Glomerular endothelial cell (primary cell): ENCODE measurements around the gene TMEM179. TPM values are rescaled to one million over a fixed set of nuclear protein-coding genes. Genes with fewer than 3 reads are reported as not detected.
"Not testable (repeated sequence)": the region's sequence is repeated elsewhere in the genome, so short reads cannot be mapped to it uniquely, and the experiment has no call there.

Source experiments
- DNase-seq: peaks from one replicate; pipeline ENCODE4 v3.0.0-alpha.2; 2011; ENCODE audit warnings: low read depth, low spot score; ENCODE audit errors: extremely low read depth
- total RNA-seq: library from RNA; depleted of rRNA; stranded (reverse); fragments of >200 nt; gene quantifications from 2 replicates; pipeline ENCODE4 v1.2.3, GENCODE V29; 2015

The TMEM179 gene
- total RNA-seq, 1 donor from 2014 or later, result 0.53 TPM

DNA sequence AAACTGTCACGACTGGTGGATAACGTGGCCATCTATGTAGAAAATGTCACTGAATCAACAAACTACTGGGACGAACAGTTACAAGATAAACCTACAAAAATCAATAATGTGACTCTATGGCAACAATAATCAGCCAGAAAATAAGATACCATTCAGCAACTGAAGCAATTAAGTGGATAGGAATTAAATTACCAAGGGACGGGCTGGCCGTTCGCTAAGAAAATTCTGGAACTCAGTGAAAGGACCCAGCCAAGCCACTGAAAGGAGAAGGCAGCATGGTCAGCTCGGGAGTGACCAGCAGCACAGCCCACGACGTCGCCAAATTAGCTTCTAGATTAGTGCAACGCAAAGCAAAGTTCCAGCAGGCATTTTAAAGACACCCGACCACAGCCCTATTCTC is 33.6 kb upstream of the TMEM179 start:
- DNase-seq, result no peak

GRCh38 chr14:104637546-104638003 is 33.0 kb upstream of the TMEM179 start:
- DNase-seq, result no peak

DNA sequence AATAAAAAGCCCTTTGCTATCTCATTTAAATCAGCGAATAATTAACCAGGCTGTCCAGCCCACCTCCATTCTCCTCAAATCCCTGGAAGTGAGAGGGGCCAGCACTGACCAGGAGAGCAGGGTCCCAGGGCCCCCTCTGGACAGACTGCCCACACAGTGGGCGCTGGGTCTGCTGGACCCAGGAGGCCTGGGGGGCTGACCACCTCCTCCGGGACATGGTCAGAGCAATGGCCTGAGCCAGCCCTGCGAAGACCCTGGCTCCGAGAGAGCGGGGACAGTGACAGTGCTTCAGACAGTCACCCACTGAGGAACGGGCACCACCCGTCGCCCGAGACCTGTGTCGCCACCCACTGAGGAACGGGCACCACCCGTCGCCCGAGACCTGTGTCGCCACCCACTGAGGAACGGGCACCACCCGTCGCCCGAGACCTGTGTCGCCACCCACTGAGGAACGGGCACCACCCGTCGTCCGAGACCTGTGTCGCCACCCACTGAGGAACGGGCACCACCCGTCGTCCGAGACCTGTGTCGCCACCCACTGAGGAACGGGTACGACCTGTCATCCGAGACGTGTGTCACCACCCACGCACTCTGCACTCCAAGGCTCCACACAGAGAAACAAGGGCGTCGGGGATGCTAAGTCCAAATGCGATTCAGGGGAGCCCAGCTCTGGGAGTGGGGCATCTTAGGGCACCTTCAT is 32.4 kb upstream of the TMEM179 start:
- DNase-seq, result not testable (repeated sequence)

DNA sequence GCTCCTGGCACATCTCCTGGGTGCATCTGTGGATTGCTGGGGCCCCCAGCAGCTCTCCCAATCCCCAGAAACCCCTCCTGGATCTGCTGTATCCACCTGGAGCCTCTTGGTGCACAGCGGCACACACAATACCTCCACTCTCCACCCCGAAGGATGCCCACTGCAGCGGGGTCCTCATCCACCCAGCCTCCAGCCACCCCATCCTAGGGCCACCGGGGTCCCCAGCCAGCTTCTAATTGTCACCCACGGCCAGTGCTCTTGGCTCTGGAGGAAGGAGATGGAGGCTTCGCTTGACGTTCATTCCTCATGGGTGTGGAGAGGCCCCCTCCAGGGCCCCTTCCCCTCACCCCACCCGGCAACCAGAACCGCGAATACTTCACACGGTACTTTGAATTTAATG is 31.6 kb upstream of the TMEM179 start:
- no peak for DNase-seq

GRCh38 chr14:104635717-104636116 is 31.1 kb upstream of the TMEM179 start:
- no peak for DNase-seq

DNA sequence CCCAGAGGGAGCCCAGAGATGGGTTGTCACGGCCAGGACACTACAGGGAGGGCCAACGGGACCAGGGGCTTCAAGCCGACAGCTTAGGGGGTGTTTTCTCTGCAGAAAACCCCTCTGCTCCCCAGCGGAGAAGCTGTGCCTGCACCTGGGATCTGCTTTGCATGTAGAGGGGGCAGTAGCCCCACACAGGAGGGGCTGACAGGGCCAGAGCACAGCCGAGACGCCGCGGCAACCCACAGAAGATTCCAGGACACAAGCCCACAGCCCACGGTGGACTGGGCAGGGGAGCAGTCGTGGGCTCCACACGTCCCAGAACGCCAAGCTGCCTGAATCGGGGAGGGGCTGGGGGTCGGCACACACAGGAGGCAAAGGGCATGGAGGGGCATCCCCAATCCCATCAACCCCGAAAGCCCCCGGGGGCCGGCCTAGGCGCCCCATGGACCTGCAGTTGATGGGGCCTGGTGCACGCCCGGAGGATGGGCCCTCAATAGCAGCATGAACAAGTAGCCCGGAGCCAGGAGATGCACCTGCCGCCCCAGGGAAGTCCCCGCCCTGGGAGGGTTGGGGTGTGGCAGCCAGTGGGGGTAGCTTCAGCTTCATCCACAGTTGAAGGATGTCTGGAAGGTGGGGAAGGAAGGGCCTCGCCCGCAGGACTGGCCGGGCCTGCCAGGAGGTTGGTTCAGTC is 30.5 kb upstream of the TMEM179 start:
- DNase-seq, result no peak

DNA sequence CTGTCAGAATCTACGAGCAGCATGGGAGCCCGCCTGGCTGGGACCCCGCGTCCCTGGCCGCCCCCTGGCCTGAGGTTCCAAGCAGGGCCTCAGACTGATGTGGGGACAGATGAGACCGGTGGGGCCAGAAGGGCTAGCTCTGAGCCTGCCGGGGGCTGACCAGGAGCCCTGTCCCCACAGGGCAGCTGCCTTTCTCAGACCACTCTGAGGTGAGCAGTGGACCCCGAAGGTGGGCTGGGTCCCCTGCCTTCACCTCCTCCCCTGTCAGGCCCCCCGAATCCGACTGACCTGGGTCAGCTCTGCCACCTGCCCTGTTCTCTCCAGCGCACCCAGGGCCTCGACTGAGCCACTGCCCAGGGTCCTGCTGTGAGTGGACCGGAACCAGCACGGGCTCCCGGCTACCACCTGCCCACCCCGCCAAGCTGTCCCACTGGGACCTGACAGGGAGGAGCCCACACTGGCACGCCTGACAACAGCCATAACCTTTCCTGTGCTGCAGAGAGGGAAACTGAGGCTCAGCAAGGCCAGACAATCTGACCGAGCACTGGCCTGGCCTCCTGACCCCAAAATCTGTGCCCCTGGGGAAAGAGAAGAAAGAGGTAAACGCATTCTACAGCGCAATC is 29.7 kb upstream of the TMEM179 start:
- DNase-seq, result no peak

DNA sequence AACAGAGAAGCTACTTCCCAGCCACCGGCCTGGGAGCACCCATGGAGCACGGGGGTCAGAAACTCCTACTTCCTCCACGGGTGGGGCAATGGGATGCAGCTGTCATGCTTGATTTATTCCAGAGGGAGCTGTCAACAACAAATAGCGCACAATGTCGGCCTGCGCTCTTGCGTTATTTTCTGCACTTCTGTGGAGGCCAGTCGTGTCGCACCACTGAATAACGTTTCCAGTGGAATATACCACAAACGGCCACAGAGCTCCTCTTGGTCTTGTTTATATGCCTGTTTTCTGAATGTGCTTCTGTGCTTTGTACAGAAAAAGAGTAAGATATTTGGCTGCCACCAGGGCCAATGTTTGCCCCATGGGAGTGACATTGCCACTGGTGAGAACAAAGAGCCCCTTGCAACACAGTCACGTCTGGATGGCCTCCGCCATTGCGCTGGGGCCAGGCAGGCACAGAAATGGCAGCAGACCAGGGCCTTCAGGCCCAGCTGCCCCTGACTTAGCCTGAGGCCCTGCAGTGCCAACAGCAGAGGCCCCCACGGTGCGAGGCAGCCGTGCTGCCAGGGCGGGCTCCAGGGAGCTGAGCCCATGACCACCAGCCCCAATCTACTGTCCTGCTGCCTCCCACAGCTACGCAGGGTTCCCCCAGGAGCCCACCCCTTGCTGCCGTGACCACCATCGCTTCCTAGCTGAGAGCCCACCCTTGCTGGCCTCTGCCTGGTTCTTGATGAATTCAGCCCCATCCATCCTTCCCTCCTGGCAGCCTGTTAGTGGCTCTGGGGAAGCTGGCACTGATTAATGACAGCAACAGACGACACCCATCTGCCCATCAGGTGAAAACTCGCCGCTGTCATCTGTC is 28.9 kb upstream of the TMEM179 start:
- DNase-seq, result no peak

DNA sequence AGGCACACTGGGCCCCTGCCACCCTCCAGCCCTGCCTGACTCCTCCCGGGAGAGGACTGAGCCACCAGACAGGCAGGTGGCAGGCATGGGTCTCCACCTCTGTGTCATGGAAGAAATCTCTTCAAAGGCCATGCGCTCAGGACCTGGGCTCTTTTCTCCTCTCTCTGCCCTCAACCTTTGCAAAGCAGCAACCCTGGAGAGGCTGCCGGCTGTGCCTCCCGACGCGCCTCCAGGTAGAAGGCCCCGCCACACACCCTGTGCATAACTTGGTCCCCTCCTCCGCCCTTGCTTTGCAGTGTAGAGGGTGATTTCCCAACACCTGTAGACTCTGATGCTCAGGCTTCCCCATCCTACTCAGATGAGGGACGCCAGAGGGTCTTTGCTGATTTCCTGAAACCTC is 28.2 kb upstream of the TMEM179 start:
- no peak for DNase-seq

- no peak for DNase-seq
Observed at GRCh38 chr14:104624939-104625338, 20.4 kb upstream of the TMEM179 start.

GRCh38 chr14:104614126-104614812 is 9.7 kb upstream of the TMEM179 start:
- no peak for DNase-seq

DNA sequence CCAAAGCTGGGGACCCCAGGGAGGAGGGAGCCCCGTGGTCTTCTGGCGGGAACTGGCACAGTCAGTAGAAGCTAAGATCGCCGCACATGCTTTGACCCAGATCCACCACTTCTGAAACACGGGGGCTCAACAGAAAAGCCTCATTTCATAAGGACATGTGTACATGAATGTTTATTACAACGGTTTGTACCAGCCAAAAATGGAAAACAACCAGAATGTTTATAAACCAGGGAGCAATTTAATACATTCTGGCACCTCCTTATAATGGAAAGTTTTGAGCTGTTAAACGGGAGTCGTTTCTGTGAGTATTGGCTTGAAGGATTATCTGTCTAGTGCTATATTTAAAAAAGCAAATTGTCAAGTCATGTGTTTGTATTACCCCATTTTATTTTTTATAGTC is 7.3 kb upstream of the TMEM179 start:
- DNase-seq, result no peak

- no peak for DNase-seq
Observed at GRCh38 chr14:104610749-104611310, 6.3 kb upstream of the TMEM179 start.

DNA sequence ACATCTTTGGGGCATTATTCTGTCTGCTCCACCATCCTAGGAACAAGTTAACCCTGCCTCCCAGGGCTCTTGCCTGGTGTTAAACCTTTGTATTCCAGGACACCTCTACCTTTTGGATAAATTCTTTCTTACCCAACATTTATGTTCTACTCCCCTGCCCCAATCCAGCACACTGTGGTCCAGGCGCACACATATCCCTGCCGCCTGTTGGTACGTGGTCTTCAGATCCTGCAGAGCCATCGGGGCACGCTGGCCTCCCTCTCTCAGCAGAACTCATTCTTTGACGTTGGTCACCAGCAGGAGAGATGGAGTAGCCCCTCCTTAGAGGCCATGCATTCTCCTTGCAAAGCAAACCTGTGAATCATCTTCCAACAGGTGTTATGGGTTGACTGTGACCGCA is 5.1 kb upstream of the TMEM179 start:
- DNase-seq, result no peak

DNA sequence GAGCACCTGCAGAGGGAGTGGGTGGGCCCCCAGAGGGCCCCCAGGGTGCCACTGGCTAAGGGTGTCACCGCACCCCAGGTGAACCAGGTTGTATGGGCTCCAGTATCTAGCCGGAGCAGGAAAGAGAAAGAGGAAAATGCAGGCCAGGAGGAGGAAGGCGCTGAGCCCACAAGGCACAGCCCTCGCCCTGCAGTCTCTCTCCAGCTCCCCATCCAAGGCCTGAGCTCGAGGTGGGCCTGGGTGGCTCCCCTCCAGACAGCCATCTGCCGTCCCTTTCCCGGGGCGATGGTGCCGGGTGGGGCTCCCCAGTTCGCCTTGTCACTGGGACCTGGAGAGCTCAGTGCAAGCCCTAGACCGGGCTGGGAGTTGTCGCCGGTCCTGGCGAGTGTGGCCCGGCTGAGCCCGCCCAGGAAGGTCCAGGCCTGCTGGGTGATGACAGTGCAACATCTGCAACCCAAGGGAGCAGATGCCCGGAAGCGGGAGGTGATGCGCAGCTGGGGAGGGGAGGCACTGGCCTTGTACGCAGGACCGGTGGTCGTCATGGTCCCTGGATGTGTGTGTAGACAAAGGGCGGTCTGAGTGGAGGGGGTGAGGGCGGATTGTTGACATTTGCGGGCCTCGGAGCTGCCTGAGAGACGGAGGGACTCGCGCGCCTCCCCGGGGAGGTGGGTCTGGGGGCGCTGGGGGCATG is 716 bp downstream of the TMEM179 start:
- no peak for DNase-seq

GRCh38 chr14:104602933-104603325 is 1.6 kb downstream of the TMEM179 start:
- no peak for DNase-seq

- DNase-seq, result no peak
Observed at GRCh38 chr14:104602315-104602932, 2.1 kb downstream of the TMEM179 start.

- no peak for DNase-seq
Observed at GRCh38 chr14:104601786-104602185, 2.8 kb downstream of the TMEM179 start.

DNA sequence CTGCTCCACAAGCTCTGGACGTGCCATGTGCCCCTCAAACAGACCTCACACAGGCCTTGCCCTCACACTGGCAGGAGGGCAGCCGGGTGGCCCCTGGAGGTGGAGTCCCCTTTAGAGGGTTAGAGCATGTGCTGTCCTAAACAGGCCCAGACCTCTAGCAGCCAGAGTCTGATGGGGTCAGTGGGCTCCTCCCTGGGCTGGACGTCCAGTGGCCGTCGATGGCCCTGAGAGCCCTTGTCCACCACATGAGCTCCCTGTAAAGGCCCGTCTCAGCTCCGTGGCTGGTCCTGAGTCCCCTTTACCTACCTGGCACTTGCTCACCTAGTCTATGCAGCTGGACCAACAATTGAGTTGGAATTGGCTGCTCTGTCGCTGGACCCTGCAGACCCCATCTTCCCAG is 3.8 kb downstream of the TMEM179 start:
- no peak for DNase-seq
